ENCODE data around the gene ZNF862.

GRCh38 chr7:149873074-149873969, 35.1 kb downstream of the ZNF862 start, which contains the start of gene ATP6V0E2:
- TF ChIP-seq POLR2AphosphoS5 (IDR thresholded peaks at IDR 0.05; ENCODE audit: low read depth) (no peak), CTCF (conservative IDR thresholded peaks at IDR 0.05; ENCODE audit: low read depth in 2 of 2) (no peak), EZH2 (IDR thresholded peaks at IDR 0.05; ENCODE audit: low read depth, unreplicated experiment) (peak; percentile 7), ZNF114 (CRISPR knock-in tag; IDR thresholded peaks at IDR 0.05) (no peak), CREB1 (CRISPR knock-in tag; IDR thresholded peaks at IDR 0.05; ENCODE audit: low read depth) (peak; percentile 26), REST (IDR thresholded peaks at IDR 0.05; ENCODE audit: unreplicated experiment) (no peak)
